HG02588 (cell line): ENCODE results near the gene MRM3.
"Not testable (repeated sequence)": the region's sequence is repeated elsewhere in the genome, so short reads cannot be mapped to it uniquely, and the experiment has no call there.

Experiments used
- ATAC-seq: cut with Tn5 transposase; IDR thresholded peaks from one replicate; pipeline ENCODE4 v1.9.1; 2021; ENCODE audit warnings: mild to moderate bottlenecking, moderate library complexity; ENCODE audit not compliant: unreplicated experiment

MRM3 gene

DNA sequence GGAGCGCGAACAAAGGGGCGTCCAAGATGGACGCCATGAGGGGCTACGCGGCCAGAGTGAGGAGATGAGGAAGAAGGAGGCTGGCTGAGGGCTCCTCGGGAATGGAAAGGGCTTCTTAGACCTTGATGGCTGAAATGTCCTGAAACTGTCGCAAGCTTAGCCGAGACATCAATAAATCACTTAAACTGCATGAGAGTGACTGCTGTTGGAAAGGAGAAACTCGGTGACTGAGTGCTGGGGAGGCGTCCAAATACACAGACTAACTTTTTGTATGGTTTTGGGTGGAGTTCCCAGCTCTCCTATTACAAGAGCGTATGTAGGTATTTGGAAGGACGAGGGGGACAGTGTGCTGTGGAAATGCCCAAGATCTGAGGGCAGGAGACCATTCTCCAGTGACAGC is 28.7 kb upstream of the MRM3 start:
- no peak for ATAC-seq

DNA sequence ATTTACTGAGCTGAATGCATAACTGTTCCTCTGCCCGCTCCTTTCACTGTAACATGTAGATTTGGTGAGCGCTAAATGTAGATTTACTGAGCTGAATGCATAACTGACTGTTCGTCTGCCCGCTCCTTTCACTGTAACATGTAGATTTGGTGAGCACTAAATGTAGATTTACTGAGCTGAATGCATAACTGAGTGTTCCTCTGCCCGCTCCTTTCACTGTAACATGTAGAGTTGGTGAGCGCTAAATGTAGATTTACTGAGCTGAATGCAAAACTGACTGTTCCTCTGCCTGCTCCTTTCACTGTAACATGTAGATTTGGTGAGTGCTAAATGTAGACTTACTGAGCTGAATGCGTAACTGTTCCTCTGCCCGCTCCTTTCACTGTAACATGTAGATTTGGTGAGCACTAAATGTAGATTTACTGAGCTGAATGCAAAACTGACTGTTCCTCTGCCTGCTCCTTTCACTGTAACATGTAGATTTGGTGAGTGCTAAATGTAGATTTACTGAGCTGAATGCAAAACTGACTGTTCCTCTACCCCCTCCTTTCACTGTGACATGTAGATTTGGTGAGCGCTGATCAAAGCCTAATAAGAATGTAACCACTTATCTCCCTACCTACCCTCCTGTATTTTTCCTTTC is 26.7 kb upstream of the MRM3 start:
- ATAC-seq, result not testable (repeated sequence)

DNA sequence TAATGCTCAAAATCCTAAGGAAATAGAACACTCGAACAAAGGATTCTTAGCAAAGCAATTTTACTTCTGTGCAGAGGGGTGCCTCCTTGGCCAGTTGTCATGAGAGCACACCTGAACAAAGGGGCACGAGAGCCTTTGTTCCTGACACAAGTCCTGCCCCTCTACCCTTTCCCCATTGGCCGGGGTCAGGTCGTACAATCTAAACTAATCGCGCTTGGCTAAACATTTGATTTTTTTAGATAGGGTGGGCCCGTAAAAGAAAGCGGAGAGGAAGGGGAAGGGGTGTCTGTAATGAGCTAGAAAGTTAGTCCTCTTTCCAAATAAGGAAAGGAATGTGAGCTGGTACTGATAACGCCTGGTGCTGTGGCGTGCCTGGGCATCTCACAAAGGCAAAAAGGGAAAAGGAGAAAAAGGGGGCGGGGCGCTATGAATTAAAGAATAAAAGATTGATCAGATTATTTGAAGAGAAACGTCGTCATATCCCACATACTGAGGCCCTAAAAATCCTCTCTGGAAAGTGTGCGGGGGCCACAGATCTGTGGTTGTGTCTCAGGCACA is 26.1 kb upstream of the MRM3 start:
- not testable (repeated sequence) for ATAC-seq

DNA sequence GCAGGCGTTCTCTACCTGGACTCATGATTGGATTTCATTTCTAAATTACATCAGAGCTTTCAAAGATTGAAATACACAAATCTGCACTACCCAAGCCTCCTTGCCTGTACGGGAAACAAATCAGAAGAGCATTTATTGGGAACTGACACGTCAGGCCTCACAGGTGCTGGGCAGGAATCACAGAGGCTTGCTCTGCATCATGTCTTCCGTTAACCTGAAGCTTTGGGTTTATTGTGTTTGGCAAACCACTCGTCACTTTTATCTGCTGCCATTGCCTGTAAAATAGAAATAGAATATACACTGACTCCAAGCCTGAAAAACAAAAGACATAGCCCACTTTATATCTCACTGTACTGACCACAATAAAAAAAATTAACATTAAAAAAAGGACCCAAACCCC is 22.2 kb upstream of the MRM3 start:
- ATAC-seq, result no peak

DNA sequence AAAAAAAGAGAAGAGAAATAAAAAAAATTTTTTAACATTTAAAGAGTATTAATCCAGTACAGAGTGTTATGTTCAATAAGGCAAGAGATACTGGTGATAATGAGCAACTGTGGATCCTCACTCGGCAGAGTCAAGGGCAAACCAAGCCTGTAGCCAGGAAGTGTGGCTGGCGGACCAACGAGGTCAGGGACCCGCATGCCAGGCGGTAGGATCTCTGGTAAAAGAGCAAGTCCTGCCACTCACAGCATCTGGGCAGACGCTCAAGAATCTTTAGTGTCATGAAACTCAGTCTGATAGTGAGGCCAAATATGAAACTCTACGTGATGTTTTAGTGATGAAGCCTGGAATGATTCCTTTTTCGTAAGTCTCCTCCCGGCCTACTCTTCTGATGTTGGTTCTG is 21.8 kb upstream of the MRM3 start:
- no peak for ATAC-seq

DNA sequence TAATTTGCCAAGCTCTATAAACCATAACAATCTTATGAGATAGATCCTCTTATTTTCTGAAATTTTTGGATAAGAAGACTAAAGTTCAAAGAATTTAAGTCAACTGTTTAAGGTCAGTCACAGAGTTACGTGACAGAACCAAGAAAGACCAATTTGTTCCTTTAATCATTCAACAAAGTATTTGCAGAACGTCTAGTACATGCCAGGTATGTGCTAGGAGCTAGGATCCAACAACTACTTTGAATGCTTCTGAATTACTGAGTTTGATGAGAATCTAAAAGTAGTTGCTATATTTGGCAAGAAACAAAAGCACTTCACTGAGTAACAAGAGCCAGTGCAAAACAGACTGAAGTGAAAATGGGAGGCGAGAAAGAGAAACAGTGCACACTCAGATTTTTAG is 15.1 kb upstream of the MRM3 start:
- ATAC-seq, result no peak

DNA sequence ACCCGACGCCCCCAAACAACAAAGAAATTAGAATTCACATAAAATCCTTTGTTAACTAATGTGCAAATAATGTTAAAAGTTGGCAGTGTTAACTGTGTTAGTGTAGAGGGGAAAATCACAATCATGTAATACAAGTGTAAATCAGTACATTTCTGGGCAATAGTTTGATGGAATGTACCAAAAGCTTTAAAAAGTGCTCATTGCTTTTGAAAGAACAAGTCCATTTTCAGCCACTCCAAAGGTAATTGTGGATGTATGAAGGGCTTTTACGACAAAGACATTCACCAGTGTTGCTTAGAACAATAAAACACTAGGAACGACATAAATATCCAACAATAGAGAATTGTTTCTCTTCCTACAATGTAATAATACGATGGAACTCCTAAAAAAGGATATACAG is 9.1 kb upstream of the MRM3 start:
- ATAC-seq, result no peak

DNA sequence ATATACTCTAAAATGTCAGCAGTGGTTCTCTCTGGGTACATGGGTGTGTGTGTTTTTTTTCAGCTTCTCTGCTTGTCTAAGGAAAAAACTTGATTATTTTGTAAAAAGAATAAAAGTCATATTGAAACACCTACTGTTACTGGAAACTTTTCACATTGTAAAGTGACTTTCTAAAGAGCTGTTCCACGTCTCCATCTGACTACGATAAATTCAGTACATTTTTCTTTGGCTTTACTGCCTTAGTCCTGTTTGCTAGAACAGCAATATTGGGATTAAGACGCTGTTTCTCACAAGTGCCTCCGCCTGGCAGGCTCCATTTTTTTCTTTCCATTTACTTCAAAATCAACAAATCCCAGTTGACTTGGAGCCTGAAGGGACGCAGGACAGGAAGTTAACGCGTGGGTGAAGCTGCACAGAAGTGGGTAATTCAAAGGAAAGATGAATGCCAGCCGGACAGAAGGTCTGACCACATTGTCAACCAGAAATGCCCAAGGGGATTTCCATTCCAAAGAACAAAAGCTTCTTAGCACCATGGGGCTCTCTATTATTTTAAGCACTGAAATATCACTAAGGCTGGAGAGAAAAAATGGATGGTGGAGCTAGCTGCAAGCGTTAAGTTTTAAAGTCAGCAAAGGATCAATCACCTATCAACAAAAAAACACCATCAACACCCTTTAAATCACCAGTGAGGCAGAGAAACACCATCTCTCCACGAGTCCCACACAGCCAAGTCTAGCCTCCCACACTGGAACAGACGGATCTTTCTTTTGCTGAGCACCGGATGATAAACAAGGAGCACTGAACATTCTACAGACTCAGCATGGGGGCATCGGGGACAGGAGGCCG is 8.5 kb upstream of the MRM3 start:
- ATAC-seq, result no peak

DNA sequence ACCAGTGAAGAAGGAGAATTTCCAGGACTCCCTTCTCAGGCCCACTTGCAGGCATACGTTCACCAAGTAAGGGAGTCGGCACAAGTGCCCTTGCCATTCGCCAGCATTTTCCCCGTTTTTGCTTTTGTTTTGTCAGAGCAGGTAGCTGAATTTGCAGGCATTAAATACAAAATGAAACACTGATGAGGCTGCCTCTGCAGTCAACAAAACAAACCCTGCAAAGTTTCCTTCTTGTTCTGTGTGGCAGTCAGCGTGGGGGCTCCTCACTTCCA is 7.9 kb upstream of the MRM3 start:
- no peak for ATAC-seq

DNA sequence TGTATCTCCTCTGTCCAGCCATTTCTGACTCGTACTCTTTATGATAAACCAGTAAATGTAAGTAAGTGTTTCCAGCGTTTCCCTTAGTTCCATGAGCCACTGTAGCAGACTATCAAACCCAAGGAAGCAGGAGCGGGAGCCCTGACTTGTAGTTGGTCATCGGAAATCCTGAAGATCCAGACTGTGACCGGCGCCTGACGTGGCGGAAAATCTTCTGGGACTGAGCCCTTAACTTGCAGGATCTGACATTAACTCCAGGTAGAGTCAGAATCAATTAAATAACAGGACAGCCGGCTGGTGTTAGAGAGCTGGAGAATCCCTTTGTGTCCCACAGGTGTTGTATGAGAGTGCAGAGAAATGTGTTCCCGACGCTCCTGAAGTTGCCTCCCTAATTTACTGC is 4.1 kb upstream of the MRM3 start:
- ATAC-seq, result no peak

DNA sequence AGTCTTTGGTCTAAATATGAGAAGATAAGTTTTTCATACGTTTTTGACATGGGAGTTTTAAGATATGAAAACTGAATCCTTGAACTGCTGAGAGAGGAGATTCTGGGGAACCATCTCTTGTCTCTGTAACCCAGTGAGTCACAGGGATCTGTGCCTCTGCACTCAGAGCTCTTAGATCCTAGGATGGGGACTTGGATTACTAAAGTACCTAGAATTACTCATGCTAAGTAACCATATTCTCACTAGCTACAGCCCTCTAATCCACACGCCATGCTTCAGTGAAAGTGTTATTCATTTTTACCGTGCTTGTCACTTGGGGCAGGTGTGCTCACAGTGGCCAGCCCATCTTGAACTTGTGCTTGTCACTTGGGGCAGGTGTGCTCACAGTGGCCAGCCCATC is 2.0 kb downstream of the MRM3 start:
- ATAC-seq, result no peak

DNA sequence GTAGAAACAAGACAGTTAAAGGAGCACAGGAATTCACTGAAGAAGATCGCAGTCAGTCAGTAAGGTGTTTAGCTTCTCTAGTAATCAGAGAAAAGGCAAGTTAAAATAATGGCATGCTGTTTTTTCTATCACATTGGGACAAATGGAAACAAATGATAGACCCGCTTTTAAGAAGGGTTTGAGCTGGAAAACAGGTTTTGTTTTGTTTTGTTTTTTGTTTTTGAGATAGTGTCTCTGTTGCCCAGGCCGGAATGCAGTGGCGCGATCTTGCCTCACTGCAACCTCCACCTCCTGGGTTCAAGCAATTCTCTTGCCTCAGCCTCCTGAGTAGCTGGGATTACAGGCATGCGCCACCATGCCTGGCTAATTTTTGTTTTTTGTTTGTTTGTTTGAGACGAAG is 3.7 kb downstream of the MRM3 start:
- not testable (repeated sequence) for ATAC-seq

DNA sequence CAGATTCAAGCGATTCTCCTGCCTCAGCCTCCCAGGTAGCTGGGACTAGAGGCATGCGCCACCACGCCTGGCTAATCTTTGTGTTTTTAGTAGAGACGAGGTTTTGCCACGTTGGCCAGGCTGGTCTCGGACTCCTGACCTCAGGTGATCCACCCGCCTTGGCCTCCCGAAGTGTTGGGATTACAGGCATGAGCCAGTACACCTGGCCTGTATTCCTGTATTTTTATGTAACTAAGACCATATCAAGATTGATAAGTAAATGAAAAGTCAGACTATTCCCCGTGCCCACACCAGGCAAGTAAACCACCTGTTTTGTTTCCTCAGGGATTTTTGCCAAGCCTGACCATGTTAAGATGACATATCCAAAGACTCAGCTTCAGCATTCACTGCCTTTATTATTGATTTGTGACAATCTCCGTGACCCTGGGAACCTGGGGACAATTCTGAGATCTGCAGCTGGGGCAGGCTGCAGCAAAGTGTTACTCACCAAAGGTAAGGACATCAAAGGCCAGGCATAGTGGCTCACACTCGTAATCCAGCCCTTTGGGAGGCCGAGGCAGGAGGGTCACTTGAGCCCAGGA is 5.6 kb downstream of the MRM3 start:
- no peak for ATAC-seq

DNA sequence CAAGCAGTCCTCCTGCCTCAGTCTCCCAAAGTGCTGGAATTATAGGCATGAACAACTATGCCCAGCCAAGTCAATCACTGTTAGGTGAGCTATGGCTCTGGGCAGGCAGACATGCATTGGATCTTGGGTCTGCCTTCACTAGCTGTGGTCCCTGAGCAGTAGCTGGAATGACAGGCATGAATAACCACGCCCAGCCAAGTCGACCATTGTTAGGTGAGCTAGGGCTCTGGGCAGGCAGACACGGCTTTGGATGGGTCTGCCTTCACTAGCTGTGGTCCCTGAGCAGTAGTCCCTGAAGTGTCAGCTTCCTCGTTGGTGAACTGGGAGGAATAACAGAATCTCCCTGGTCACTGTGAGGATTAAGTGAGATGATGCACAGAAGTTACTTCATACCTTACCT is 6.4 kb downstream of the MRM3 start:
- no peak for ATAC-seq

DNA sequence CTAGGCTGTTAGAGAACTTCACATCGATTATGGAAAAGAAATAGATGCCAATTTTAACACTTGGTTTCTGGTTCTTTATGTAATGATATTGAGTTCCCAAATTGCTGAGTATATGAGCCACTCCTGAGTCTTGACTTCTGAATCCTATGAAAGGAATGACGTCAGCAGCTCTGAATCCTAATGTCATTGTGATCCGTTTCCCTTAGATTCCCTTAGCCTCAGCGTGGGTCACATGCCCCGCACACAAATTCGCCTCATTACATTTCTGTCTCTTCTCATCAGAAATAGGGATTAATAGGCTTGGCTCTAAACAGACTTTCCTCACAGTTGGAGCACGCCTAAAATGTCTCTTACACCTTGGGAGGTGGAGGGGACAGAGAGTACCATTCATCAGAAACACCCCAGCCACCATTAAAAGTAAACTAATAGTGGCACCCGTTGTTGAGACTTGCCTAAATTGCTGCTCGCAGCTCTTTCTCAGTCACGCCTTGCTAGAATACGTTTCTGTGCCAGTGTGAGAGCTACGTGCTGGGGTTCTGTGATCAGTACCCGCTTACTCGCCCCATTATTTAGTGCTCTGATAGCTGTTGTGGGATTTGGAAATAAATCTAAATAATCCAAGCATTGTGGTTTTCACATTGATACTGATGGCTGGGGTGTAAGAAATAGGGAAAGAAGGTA is 7.1 kb downstream of the MRM3 start:
- ATAC-seq, result no peak

DNA sequence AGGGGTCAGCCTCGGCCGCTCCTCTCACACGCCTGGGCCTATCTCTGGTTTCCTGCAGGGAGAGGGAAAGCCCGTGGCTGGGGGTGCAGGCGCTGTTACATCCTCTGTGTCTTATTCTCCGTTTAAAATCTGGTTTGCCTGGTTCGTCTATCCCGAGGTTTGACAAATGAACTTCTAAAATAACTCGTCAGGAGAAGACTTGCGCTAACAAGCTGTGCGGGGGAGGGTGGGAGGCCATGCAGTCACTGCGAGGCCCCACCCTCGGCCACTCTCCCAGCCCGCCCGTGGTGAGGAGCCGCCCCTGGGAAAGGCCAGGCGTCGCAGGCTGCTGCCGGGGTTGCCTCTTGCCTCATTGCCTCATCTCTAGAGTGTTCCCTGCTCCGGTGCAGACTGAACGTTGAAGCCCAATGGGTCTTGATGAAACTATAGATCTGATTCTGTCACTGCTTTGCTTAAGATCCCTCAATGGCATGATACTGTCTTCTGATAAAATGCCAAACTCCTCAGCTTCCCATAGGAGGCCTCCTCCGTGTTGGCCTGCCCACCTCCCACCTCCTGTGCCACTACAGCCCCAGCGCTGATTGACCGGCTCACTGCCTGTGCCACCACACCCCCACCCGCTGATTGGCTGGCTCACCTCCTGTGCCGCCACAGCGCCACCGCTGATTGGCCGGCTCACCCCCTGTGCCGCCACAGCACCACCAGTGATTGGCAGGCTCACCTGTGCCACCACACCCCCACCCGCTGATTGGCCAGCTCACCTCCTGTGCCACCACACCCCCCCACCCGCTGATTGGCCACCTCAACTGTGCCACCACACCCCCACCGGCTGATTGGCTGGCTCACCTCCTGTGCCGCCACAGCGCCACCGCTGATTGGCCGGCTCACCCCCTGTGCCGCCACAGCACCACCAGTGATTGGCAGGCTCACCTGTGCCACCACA is 8.0 kb downstream of the MRM3 start:
- ATAC-seq, result not testable (repeated sequence)

DNA sequence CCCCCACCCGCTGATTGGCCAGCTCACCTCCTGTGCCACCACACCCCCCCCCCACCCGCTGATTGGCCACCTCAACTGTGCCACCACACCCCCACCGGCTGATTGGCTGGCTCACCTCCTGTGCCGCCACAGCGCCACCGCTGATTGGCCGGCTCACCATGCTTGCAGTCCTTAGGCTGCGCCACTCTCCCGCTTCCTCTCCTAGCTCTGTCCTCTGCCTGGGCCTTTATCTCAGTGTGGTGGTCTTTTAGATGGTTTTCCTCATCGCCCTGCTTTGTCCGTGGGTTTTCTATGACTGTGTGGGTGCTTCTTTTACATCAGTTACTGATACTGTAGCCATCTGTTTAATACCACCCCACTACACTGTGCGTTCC is 8.7 kb downstream of the MRM3 start:
- not testable (repeated sequence) for ATAC-seq

DNA sequence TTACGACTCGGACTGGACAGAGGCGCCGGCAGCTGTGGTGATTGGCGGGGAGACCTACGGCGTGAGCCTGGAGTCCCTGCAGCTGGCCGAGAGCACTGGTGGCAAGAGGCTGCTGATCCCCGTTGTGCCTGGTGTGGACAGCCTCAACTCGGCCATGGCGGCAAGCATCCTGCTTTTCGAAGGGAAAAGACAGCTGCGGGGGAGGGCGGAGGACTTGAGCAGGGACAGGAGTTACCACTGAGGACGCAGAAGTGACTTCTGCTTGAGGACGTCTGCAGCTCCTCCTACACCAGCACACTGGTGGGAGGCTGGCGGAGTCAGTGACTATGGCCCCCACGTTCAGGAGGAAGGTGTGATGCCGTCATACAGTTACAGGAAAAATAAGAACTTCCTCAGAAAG is 9.7 kb downstream of the MRM3 start:
- ATAC-seq, result no peak

DNA sequence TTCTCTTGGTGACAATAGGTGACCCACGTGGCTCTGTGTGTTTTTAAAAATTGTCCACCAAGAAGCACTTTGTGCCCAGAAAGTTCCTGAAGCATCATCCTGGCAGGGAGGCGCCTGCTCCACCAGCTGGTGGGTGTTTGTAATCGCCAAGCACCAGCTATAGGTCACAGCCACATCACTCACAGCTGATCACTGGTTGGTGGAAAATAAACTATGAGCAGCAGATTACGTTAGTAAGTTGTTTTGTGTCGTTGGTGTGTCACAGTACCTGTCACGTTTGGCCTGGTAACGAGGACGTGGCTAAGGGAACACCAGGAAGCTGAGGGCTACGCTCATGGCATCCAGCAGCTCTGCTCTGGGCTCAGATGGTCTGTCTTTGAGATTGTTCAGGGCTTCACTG is 10.1 kb downstream of the MRM3 start:
- ATAC-seq, result no peak

DNA sequence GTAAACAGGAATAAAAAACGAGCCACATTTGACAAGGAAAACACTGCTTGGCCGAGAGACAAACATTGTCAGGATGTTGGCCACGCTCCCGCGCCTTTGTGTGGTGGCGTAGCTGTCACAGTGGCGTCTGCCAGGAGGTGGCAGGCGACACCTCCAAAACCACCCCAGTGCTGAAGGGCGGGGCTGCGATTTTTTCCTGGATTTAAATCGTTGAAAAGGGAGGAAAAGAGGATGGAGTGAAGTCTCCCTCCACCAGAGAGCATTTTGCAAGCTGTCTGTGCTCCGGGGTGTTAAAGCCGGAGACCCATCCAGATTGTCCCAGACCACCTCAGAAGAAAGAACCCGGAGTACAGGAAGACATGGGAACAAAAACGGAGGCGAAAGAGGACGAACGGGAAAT is 12.7 kb downstream of the MRM3 start:
- ATAC-seq, result no peak

DNA sequence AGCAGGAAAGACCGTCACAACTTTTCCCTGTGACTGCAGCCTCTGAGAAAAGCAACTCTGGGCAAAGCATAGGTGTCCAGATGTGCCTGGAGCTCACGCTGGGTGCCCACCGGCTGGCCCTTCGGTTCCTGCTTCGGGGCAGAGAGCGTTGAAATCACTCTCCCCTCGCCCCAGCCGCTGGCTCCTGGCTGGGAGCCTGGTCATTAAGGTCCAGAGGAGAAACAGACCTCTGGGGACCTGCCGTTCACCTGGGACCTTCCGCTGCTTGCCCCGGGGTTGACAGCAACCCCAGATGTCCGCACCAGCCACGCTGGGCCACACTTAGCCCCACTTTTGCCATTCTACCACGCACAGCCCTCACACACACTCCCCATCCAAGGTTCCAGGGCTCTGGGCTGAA is 13.1 kb downstream of the MRM3 start:
- no peak for ATAC-seq
